K562 (cell line): Measurements from ENCODE around the gene USP2. TPM values are rescaled to one million over a fixed set of nuclear protein-coding genes. Genes with fewer than 3 reads are reported as not detected.
A peak's percentile ranks its signal among the peaks of the same experiment; 100 is the strongest.

Experiments used
- ATF4 ChIP-seq: fragments of 450-650 bp; formaldehyde crosslinking; IDR thresholded peaks from 2 replicates; pipeline ENCODE4 v1.4.0; 2022; ENCODE audit warnings: mild to moderate bottlenecking, moderate library complexity
- CAMTA2 ChIP-seq: fragments of 250-450 bp; sonication (Bioruptor Pico); conservative IDR thresholded peaks from 2 replicates; pipeline ENCODE4 v1.5.1; 2022
- CEBPG ChIP-seq, 3 experiments: fragments of 200-800 bp in 1 of 3; sonication (Bioruptor generic) in 1 of 3; sonication (generic) in 1 of 3; formaldehyde crosslinking in 1 of 3; IDR thresholded peaks in 2 of 3; conservative IDR thresholded peaks in 1 of 3; 2 replicates each; pipeline versions ENCODE4 v1.6.1 to v1.8.0; 2016 to 2022; ENCODE audit warnings: missing compliant biosample characterization in 2 of 3, missing genetic modification characterization in 2 of 3, mild to moderate bottlenecking in 1 of 3, missing genetic modification reagents in 1 of 3
- ETV1 ChIP-seq: fragments of 450-650 bp; conservative IDR thresholded peaks from 2 replicates; pipeline ENCODE4 v1.6.1; 2016; ENCODE audit warnings: missing genetic modification characterization, control low read depth, low read depth, missing compliant biosample characterization
- FOXK1 ChIP-seq: sonication (generic); formaldehyde crosslinking; IDR thresholded peaks from 2 replicates; pipeline ENCODE4 v1.8.0; 2022; ENCODE audit warnings: missing genetic modification reagents, mild to moderate bottlenecking, borderline replicate concordance
- HEY1 ChIP-seq: fragments of 250-450 bp; sonication (Bioruptor Pico); IDR thresholded peaks from 2 replicates; pipeline ENCODE4 v1.5.0; 2020; ENCODE audit warnings: mild to moderate bottlenecking, moderate library complexity, borderline replicate concordance
- RBM15 ChIP-seq: fragments of 200-400 bp; formaldehyde crosslinking; IDR thresholded peaks from 2 replicates; pipeline ENCODE4 v1.6.1; 2018; ENCODE audit warnings: mild to moderate bottlenecking, low read length, moderate library complexity; ENCODE audit not compliant: insufficient read depth
- STAG1 ChIP-seq: sonication (generic); formaldehyde crosslinking; IDR thresholded peaks from 2 replicates; pipeline ENCODE4 v1.5.0; 2020; ENCODE audit warnings: missing genetic modification reagents, borderline replicate concordance
- ZKSCAN8 ChIP-seq: fragments of 200-800 bp; sonication (Bioruptor generic); IDR thresholded peaks from 2 replicates; pipeline ENCODE4 v1.6.1; 2016; ENCODE audit warnings: missing genetic modification characterization, missing compliant biosample characterization
- ZNF133 ChIP-seq: fragments of 250-450 bp; sonication (Bioruptor Pico); IDR thresholded peaks from 2 replicates; pipeline ENCODE4 v1.4.0; 2020; ENCODE audit warnings: mild to moderate bottlenecking
- polyA plus RNA-seq, 8 experiments: library from polyadenylated mRNA; depleted of rRNA in 4 of 8; stranded (reverse) in 5 of 8; unstranded in 3 of 8; fragments of >200 nt; fragmentation: Nextera tagmentation in 2 of 8; fragmentation: Illumina TruSeq in 1 of 8; extraction: Ambion mirVana in 2 of 8; extraction: Trizol in 1 of 8; gene quantifications; 2 replicates each; pipeline versions ENCODE4 v1.2.1 to v1.2.3, GENCODE V29; 2011 to 2014; ENCODE audit warnings: inconsistent platforms in 1 of 8, missing spikeins in 1 of 8
- total RNA-seq, 7 experiments: library from RNA; depleted of rRNA in 6 of 7; stranded (reverse); fragments of >200 nt in 6 of 7; fragmentation: Illumina TruSeq in 2 of 7; extraction: Trizol in 2 of 7; gene quantifications; 2 replicates each; pipeline versions ENCODE4 v1.2.1 to v1.2.3, GENCODE V29; 2011 to 2021; ENCODE audit warnings: low replicate concordance in 1 of 7

Gene USP2
- total and polyA plus RNA-seq, 9 of the 15 experiments (the other 6 are each of a cell fraction or from before 2014, with no cell fraction given), result 2.8 to 16.9 (median 3.9) TPM

GRCh38 chr11:119370486-119371046 is 10.9 kb downstream of the USP2 start (continued):
- no peak for TF ChIP-seq RBM15
- no peak for TF ChIP-seq HEY1 (CRISPR knock-in tag)
- no peak for TF ChIP-seq ATF4 (CRISPR knock-in tag)
- no peak for TF ChIP-seq STAG1 (CRISPR knock-in tag)
- TF ChIP-seq CEBPG (CRISPR knock-in tag; IDR thresholded peaks at IDR 0.05), result no peak
- TF ChIP-seq CEBPG (tag; conservative IDR thresholded peaks at IDR 0.05 in 1 of 2, IDR thresholded peaks at IDR 0.05 in 1 of 2), result no peak
- TF ChIP-seq ZKSCAN8 (CRISPR knock-in tag), result no peak
- no peak for TF ChIP-seq FOXK1 (CRISPR knock-in tag)
- TF ChIP-seq CAMTA2 (CRISPR knock-in tag), result no peak
- no peak for TF ChIP-seq ZNF133 (CRISPR knock-in tag)
- TF ChIP-seq ETV1 (tag), result 0 out of 2 replicates have a peak, but pooled peaks have one; percentile 7
